Prostate gland (tissue), 2 donors: ENCODE measurements around the gene CCDC88A. TPM values are rescaled to one million over a fixed set of nuclear protein-coding genes. Genes with fewer than 3 reads are reported as not detected.
A peak's percentile ranks its signal among the peaks of the same experiment; 100 is the strongest.

ENCODE experiments used
- DNase-seq: peaks from one replicate; pipeline ENCODE4 v3.0.0-alpha.2; 2019; ENCODE audit warnings: low spot score
- H3K27ac ChIP-seq, 2 donors: fragments of 200-600 bp; sonication (generic); 2 replicates each; pipeline ENCODE4 v1.5.1; 2017 to 2019
- H3K27me3 ChIP-seq: fragments of 200-600 bp; sonication (generic); replicated peaks from 2 replicates; pipeline ENCODE4 v1.5.1; 2019; ENCODE audit not compliant: insufficient read depth
- H3K36me3 ChIP-seq, 2 donors: fragments of 200-600 bp; sonication (generic); 1 replicate in 1 of 2; 2 replicates in 1 of 2; pipeline versions ENCODE4 v1.5.1 to v1.8.1; 2017 to 2019
- H3K4me1 ChIP-seq: fragments of 200-600 bp; sonication (generic); replicated peaks from 2 replicates; pipeline ENCODE4 v1.5.1; 2019
- H3K4me3 ChIP-seq, 2 donors: fragments of 200-600 bp; sonication (generic); 2 replicates each; pipeline ENCODE4 v1.5.1; 2017 to 2019
- H3K9me3 ChIP-seq: fragments of 200-600 bp; sonication (generic); 2 replicates; pipeline ENCODE4 v1.5.1; 2017
- CTCF ChIP-seq, 4 experiments: fragments of 200-600 bp in 2 of 4; fragments of 450-650 bp in 2 of 4; sonication (generic) in 2 of 4; IDR thresholded peaks; 1 replicate in 3 of 4; 2 replicates in 1 of 4; pipeline ENCODE4 v1.5.1; 2016 to 2019; ENCODE audit warnings: antibody characterized with exemption in 4 of 4, mild to moderate bottlenecking in 2 of 4, moderate library complexity in 2 of 4
- POLR2A ChIP-seq: fragments of 450-650 bp; IDR thresholded peaks from one replicate; pipeline ENCODE4 v1.6.1; 2016; ENCODE audit warnings: antibody characterized with exemption, mild to moderate bottlenecking
- POLR2AphosphoS5 ChIP-seq: sonication (generic); formaldehyde crosslinking; IDR thresholded peaks from one replicate; pipeline ENCODE4 v1.6.1; 2017; ENCODE audit warnings: antibody characterized with exemption
- WGBS: methylation state at CpG from one replicate; pipeline ENCODE4 v1.1.5; 2018; 5-methylcytosine and 5-hydroxymethylcytosine counted together
- intact Hi-C: fragments of 100-400 bp; cut with DNase I; formaldehyde crosslinking; loops from one replicate; pipeline ENCODE4 v1.14.2; 2022
- total RNA-seq, 2 donors: library from RNA; depleted of rRNA; stranded (reverse); fragments of >200 nt; gene quantifications; one replicate each; pipeline ENCODE4 v1.1.0, GENCODE V29; 2016

Gene CCDC88A
- total RNA-seq, result 10 to 100 TPM; 16.8 to 43.7 TPM

GRCh38 chr2:55419679-55420438 lies at the start of gene CCDC88A:
CCDC88A (minus strand) TSS chr2:55419856; CDS start chr2:55419079, 777 bp downstream.
- Histone ChIP-seq H3K27me3 (no peaks in the 10 kb centered on the region), H3K4me1 (no peaks in the 10 kb centered on the region), H3K9me3 (no peaks in the 10 kb centered on the region), H3K4me3 (peak within 1 kb of the TSS; percentile 79 to 83), H3K27ac (peak within 1 kb of the TSS; percentile 69 to 80), H3K36me3 (no peaks in the 10 kb centered on the region)
- intact Hi-C loops, result loop anchor here (5.0 to 10.0 kb wide), 4 partner anchors 58 to 197 kb away; partner anchors contain the start of genes CFAP36 and PPP4R3B
- DNase-seq, result peak; percentile 90
- TF ChIP-seq POLR2A (no peak), POLR2AphosphoS5 (peak; percentile 86), CTCF (IDR thresholded peaks at IDR 0.05) (peak in 3 of 4 experiments; percentile 8 to 29 (median 29))
- WGBS, result under 1% methylated on average over 52 of the region's 62 CpGs

- WGBS, result 84% methylated on average over 2 of the region's 2 CpGs
- no peak for TF ChIP-seq POLR2AphosphoS5
- TF ChIP-seq POLR2A, result no peak
- TF ChIP-seq CTCF (IDR thresholded peaks at IDR 0.05), result no peak
- Histone ChIP-seq H3K27ac (no peak overlapping the region), H3K36me3 (no peaks in the 10 kb centered on the region), H3K9me3 (no peaks in the 10 kb centered on the region), H3K27me3 (no peaks in the 10 kb centered on the region), H3K4me3 (no peak overlapping the region), H3K4me1 (no peaks in the 10 kb centered on the region)
- no peak for DNase-seq
- intact Hi-C loops, result no loop called here
Observed at GRCh38 chr2:55461679-55462078, 42.0 kb upstream of the CCDC88A start.

- Histone ChIP-seq H3K4me3 (no peak overlapping the region), H3K27me3 (no peaks in the 10 kb centered on the region), H3K9me3 (no peaks in the 10 kb centered on the region), H3K36me3 (no peaks in the 10 kb centered on the region), H3K4me1 (no peaks in the 10 kb centered on the region), H3K27ac (no peak overlapping the region)
- no peak for DNase-seq
- TF ChIP-seq POLR2AphosphoS5, result no peak
- TF ChIP-seq POLR2A, result no peak
- no peak for TF ChIP-seq CTCF (IDR thresholded peaks at IDR 0.05)
- 77% methylated on average over 3 of the region's 3 CpGs for WGBS
- intact Hi-C loops, result no loop called here
Observed at GRCh38 chr2:55460562-55460961, 40.9 kb upstream of the CCDC88A start.

- Histone ChIP-seq H3K4me1 (no peaks in the 10 kb centered on the region), H3K9me3 (no peaks in the 10 kb centered on the region), H3K27ac (no peak overlapping the region), H3K36me3 (no peaks in the 10 kb centered on the region), H3K27me3 (no peaks in the 10 kb centered on the region), H3K4me3 (no peak overlapping the region)
- no peak for DNase-seq
- WGBS, result 88% methylated on average over 11 of the region's 11 CpGs
- TF ChIP-seq CTCF (IDR thresholded peaks at IDR 0.05) (no peak), POLR2AphosphoS5 (no peak), POLR2A (no peak)
- intact Hi-C loops, result no loop called here
Observed at GRCh38 chr2:55459714-55460274, 40.1 kb upstream of the CCDC88A start.
